Psoas muscle (tissue), 8 donors: ENCODE measurements around the gene RAB32. TPM values are rescaled to one million over a fixed set of nuclear protein-coding genes. Genes with fewer than 3 reads are reported as not detected.
"Not testable (repeated sequence)": the region's sequence is repeated elsewhere in the genome, so short reads cannot be mapped to it uniquely, and the experiment has no call there.

Source experiments
- ATAC-seq, 4 donors: fragments of 200-7000 bp; cut with Tn5 transposase; one replicate each; pipeline ENCODE4 v1.9.1; 2020; ENCODE audit warnings: moderate library complexity in 3 of 4, mild to moderate bottlenecking in 2 of 4
- DNase-seq, 2 donors: peaks; one replicate each; pipeline ENCODE4 v3.0.0-alpha.2; 2020
- H3K27ac ChIP-seq: fragments of 200-600 bp; one replicate; pipeline ENCODE4 v1.8.0; 2022
- H3K27me3 ChIP-seq, 3 donors: fragments of 200-600 bp in 1 of 3; one replicate each; pipeline versions ENCODE4 v1.6.1 to v1.8.0; 2013 to 2022; ENCODE audit warnings: low read length in 2 of 3, mild to moderate bottlenecking in 2 of 3, moderate library complexity in 1 of 3; ENCODE audit not compliant: insufficient read depth in 3 of 3
- H3K36me3 ChIP-seq, 2 donors: fragments of 200-600 bp in 1 of 2; one replicate each; pipeline versions ENCODE4 v1.6.1 to v1.8.0; 2013 to 2022; ENCODE audit warnings: low read depth in 1 of 2, mild to moderate bottlenecking in 1 of 2, moderate library complexity in 1 of 2; ENCODE audit not compliant: insufficient read depth in 1 of 2
- H3K4me1 ChIP-seq: fragments of 200-600 bp; one replicate; pipeline ENCODE4 v1.8.0; 2022
- H3K4me3 ChIP-seq: fragments of 200-600 bp; one replicate; pipeline ENCODE4 v1.8.0; 2022; ENCODE audit warnings: mild to moderate bottlenecking
- H3K9me3 ChIP-seq: fragments of 200-600 bp; one replicate; pipeline ENCODE4 v1.8.0; 2022
- CTCF ChIP-seq: fragments of 200-600 bp; IDR thresholded peaks from one replicate; pipeline ENCODE4 v1.8.0; 2022; ENCODE audit warnings: antibody characterized with exemption
- WGBS, 3 donors: extraction: QIAGEN DNeasy Blood & Tissue Kit; methylation state at CpG; one replicate each; pipeline versions ENCODE4 v1.1.6 to v1.1.7; 2013; 5-methylcytosine and 5-hydroxymethylcytosine counted together
- intact Hi-C, 2 donors: fragments of 100-400 bp; cut with DNase I; formaldehyde crosslinking; loops; one replicate each; pipeline versions ENCODE4 v1.11.0 to v1.14.2; 2022
- polyA plus RNA-seq, 3 donors: library from polyadenylated mRNA; stranded (reverse); fragments of 200-250 nt; gene quantifications; one replicate each; pipeline ENCODE4 v1.2.3, GENCODE V29; 2013
- total RNA-seq, 4 donors: library from RNA; stranded (reverse); fragmentation: NEBNext Ultra II Directional in 2 of 4; extraction: Animal tissue kit (Norgen Biotek cat#: 25700) in 2 of 4; gene quantifications; one replicate each; pipeline versions ENCODE4 v1.2.1 to v1.2.4, GENCODE V29; 2021 to 2023
- donor health status: healthy with polysubstance abuse.
- donor health status: DM: no; HTN: no; CAD: no; lungs with moderate emphysema.
- donor health status: Bipolar disorder and iron deficiency.
- donor health status: healthy.
- donor health status: DM: yes; HTN: yes; CAD: no.
- donor health status: DM: no; HTN: no; CAD: no.
- donor health status: DM: no; HTN: no; CAD: no.
- donor health status: DM: yes; HTN: yes; CAD: no.

The RAB32 gene
- total and polyA plus RNA-seq, 7 donors, result 2.2 to 4.6 (median 3.0) TPM

- no peaks in the 10 kb centered on the region for H3K4me1 ChIP-seq
- H3K36me3 ChIP-seq, result no peaks in the 10 kb centered on the region
- intact Hi-C loops, result no loop called here
- TF ChIP-seq CTCF, result no peak
- no peak for ATAC-seq
- 77 to 82% (median 79%) methylated on average over 1 of the region's 1 CpG for WGBS, 3 donors
- no peaks in the 10 kb centered on the region for H3K27me3 ChIP-seq
- DNase-seq, result no peak
- H3K9me3 ChIP-seq, result no peaks in the 10 kb centered on the region
- H3K4me3 ChIP-seq, result no peak overlapping the region
- H3K27ac ChIP-seq, result no peak overlapping the region
These were observed 17.0 kb downstream of the RAB32 start for GRCh38 chr6:146560607-146561006.

GRCh38 chr6:146566661-146567060 lies 23.0 kb downstream of the RAB32 start:
- WGBS, 3 donors, result 73 to 84% (median 76%) methylated on average over 2 of the region's 2 CpGs
- H3K36me3 ChIP-seq, H3K4me1 ChIP-seq, H3K27ac ChIP-seq, H3K27me3 ChIP-seq, intact Hi-C loops, ATAC-seq, DNase-seq, H3K9me3 ChIP-seq, H3K4me3 ChIP-seq: not testable (repeated sequence)

- H3K9me3 ChIP-seq, H3K4me3 ChIP-seq, H3K27ac ChIP-seq, H3K27me3 ChIP-seq, intact Hi-C loops, H3K36me3 ChIP-seq, H3K4me1 ChIP-seq, ATAC-seq, DNase-seq: not testable (repeated sequence)
- WGBS, 3 donors, result 89 to 92% (median 90%) methylated on average over 3 of the region's 3 CpGs
These were observed 25.0 kb downstream of the RAB32 start for GRCh38 chr6:146568619-146569018.

GRCh38 chr6:146574211-146574610 lies 30.6 kb downstream of the RAB32 start:
- no peaks in the 10 kb centered on the region for H3K27me3 ChIP-seq
- no peaks in the 10 kb centered on the region for H3K36me3 ChIP-seq
- no peak for TF ChIP-seq CTCF
- H3K4me1 ChIP-seq, result no peaks in the 10 kb centered on the region
- H3K27ac ChIP-seq, result no peak overlapping the region
- ATAC-seq, result no peak
- 90 to 98% (median 96%) methylated on average over 1 of the region's 1 CpG for WGBS, 3 donors
- intact Hi-C loops, result no loop called here
- peaks cover 13% of the 10 kb centered on the region for H3K9me3 ChIP-seq
- no peak overlapping the region for H3K4me3 ChIP-seq
- no peak for DNase-seq

- DNase-seq, result no peak
These were observed 34.4 kb downstream of the RAB32 start for GRCh38 chr6:146578054-146578453.

More at GRCh38 chr6:146578054-146578453, 34.4 kb downstream of the RAB32 start:
- no peaks in the 10 kb centered on the region for H3K36me3 ChIP-seq
- ATAC-seq, result no peak
- H3K27ac ChIP-seq, result no peak overlapping the region
- no peak for TF ChIP-seq CTCF
- H3K4me1 ChIP-seq, result no peaks in the 10 kb centered on the region
- H3K4me3 ChIP-seq, result no peak overlapping the region
- no peaks in the 10 kb centered on the region for H3K27me3 ChIP-seq
- H3K9me3 ChIP-seq, result peaks cover 13% of the 10 kb centered on the region
- intact Hi-C loops, result no loop called here
